ENCODE measurements around the gene BICC1. TPM values are rescaled to one million over a fixed set of nuclear protein-coding genes. Genes with fewer than 3 reads are reported as not detected.
A peak's percentile ranks its signal among the peaks of the same experiment; 100 is the strongest.
"Not testable (repeated sequence)": the region's sequence is repeated elsewhere in the genome, so short reads cannot be mapped to it uniquely, and the experiment has no call there.

Gene BICC1
- total RNA-seq, 1 donor = 210 TPM

DNA sequence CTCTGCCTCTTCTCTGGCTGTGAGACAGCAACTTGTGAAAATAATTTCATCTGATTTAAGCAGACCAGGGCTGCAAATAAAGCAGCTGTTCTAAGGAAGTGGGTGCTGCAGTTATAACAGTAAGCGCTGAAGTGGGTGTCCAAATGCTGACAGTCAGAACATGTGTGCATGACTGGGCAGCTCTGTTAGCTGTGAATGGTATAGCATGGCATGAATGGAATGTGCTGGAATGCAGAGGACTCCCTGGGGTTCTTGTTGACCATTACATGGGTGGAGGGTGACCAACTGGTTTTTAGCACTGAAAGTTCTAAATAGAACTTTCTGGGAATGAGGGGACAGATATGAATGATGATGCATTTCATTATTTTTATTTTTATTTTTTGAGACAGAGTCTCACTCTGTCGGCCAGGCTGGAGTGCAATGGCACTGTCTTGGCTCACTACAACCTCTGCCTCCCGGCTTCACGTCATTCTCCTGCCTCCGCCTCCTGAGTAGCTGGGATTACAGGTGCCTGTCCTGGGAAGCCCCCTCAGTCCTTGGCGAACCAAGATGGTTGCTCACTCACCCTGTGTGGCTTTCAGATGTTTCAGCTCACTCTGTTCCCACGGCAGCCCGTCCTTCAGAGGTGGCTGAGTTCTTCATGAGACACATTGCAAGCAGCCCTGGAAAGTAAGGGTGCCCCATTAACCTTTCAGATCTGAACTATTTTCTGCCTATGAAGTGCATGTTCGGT lies 344.0 kb downstream of the BICC1 start:
- H3K27ac ChIP-seq (ENCODE audit: low read depth, low read length) = peak overlapping the region; percentile 76
- no peak overlapping the region for H3K4me3 ChIP-seq (ENCODE audit: insufficient read depth, low read length)
- H3K4me1 ChIP-seq (ENCODE audit: insufficient read depth, low read length) = peaks cover 22% of the 10 kb centered on the region
- H3K79me2 ChIP-seq (ENCODE audit: insufficient read depth, low read length) = no peaks in the 10 kb centered on the region
- peak overlapping the region; percentile 57 for H3K4me2 ChIP-seq (ENCODE audit: insufficient read depth, low read length)
- no peaks in the 10 kb centered on the region for H3K9me3 ChIP-seq (ENCODE audit: low read depth, low read length)
- H2AFZ ChIP-seq (ENCODE audit: low read length) = no peak overlapping the region
- H4K20me1 ChIP-seq (ENCODE audit: insufficient read depth, low read length) = no peaks in the 10 kb centered on the region
- peak; percentile 81 for DNase-seq (ENCODE audit: insufficient read length, low spot score, missing footprints)
- H3K27me3 ChIP-seq (ENCODE audit: insufficient read depth, low read length) = no peaks in the 10 kb centered on the region
- TF ChIP-seq, protein P1, sequence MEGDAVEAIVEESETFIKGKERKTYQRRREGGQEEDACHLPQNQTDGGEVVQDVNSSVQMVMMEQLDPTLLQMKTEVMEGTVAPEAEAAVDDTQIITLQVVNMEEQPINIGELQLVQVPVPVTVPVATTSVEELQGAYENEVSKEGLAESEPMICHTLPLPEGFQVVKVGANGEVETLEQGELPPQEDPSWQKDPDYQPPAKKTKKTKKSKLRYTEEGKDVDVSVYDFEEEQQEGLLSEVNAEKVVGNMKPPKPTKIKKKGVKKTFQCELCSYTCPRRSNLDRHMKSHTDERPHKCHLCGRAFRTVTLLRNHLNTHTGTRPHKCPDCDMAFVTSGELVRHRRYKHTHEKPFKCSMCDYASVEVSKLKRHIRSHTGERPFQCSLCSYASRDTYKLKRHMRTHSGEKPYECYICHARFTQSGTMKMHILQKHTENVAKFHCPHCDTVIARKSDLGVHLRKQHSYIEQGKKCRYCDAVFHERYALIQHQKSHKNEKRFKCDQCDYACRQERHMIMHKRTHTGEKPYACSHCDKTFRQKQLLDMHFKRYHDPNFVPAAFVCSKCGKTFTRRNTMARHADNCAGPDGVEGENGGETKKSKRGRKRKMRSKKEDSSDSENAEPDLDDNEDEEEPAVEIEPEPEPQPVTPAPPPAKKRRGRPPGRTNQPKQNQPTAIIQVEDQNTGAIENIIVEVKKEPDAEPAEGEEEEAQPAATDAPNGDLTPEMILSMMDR (IDR thresholded peaks at IDR 0.05; ENCODE audit: extremely low read depth, low read depth, low read length) = no peak
- H3K36me3 ChIP-seq (ENCODE audit: insufficient read depth, low read length) = no peaks in the 10 kb centered on the region

DNA sequence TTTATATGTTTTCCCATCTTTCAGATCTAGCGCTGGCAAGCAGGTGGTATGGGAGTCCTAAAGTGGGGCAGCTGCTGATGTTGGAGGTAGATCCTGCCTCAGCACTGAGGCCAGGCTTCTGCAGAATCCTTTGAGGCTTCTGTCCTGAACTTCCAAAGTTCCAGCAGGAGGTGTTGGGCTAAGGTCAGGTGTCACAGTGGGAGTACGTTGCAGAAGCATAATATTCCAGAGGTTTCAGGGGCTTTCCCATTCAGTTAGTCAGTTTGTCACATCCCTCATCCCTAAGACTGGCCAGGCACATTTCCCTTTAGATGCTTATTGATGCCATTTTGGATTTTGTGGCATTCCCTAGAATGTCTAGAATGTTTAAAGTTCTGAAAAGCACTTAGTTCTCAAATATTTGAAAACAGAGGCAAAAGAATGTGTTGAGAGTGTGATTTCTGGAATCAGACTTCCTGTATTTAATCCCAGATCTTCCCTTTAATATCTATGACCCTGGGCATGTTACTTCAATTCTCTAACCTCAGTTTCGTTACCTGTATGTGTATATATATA lies 344.7 kb downstream of the BICC1 start:
- no peak overlapping the region for H3K4me3 ChIP-seq (ENCODE audit: insufficient read depth, low read length)
- no peaks in the 10 kb centered on the region for H3K36me3 ChIP-seq (ENCODE audit: insufficient read depth, low read length)
- no peak overlapping the region for H2AFZ ChIP-seq (ENCODE audit: low read length)
- DNase-seq (ENCODE audit: insufficient read length, low spot score, missing footprints) = no peak
- peaks cover 22% of the 10 kb centered on the region for H3K4me1 ChIP-seq (ENCODE audit: insufficient read depth, low read length)
- TF ChIP-seq, protein P1 (IDR thresholded peaks at IDR 0.05; ENCODE audit: extremely low read depth, low read depth, low read length) = no peak
- H3K9me3 ChIP-seq (ENCODE audit: low read depth, low read length) = no peaks in the 10 kb centered on the region
- no peaks in the 10 kb centered on the region for H3K79me2 ChIP-seq (ENCODE audit: insufficient read depth, low read length)
- H4K20me1 ChIP-seq (ENCODE audit: insufficient read depth, low read length) = no peaks in the 10 kb centered on the region
- peak overlapping the region; percentile 76 for H3K27ac ChIP-seq (ENCODE audit: low read depth, low read length)
- no peaks in the 10 kb centered on the region for H3K27me3 ChIP-seq (ENCODE audit: insufficient read depth, low read length)
- no peak overlapping the region for H3K4me2 ChIP-seq (ENCODE audit: insufficient read depth, low read length)

DNA sequence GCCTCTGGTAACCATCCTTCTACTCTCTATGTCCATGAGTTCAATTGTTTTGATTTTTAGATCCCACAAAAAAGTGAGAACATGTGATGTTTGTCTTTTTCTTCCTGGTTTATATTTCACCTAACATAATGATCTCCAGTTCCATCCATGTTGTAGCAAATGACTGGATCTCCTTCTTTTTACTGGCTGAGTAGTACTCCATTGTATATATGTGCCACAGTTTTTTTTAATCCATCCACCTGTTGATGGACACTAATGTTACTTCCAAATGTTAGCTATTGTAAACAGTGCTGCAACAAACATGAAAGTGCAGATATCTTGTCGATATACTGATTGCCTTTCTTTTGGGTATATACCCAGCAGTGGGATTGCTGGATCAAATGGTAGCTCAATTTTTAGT lies 345.5 kb downstream of the BICC1 start:
- H3K36me3 ChIP-seq (ENCODE audit: insufficient read depth, low read length); H3K4me2 ChIP-seq (ENCODE audit: insufficient read depth, low read length); H4K20me1 ChIP-seq (ENCODE audit: insufficient read depth, low read length); H3K79me2 ChIP-seq (ENCODE audit: insufficient read depth, low read length); H2AFZ ChIP-seq (ENCODE audit: low read length); H3K27me3 ChIP-seq (ENCODE audit: insufficient read depth, low read length); DNase-seq (ENCODE audit: insufficient read length, low spot score, missing footprints); H3K9me3 ChIP-seq (ENCODE audit: low read depth, low read length); H3K4me3 ChIP-seq (ENCODE audit: insufficient read depth, low read length); H3K27ac ChIP-seq (ENCODE audit: low read depth, low read length): not testable (repeated sequence)
- peaks cover 22% of the 10 kb centered on the region for H3K4me1 ChIP-seq (ENCODE audit: insufficient read depth, low read length)

DNA sequence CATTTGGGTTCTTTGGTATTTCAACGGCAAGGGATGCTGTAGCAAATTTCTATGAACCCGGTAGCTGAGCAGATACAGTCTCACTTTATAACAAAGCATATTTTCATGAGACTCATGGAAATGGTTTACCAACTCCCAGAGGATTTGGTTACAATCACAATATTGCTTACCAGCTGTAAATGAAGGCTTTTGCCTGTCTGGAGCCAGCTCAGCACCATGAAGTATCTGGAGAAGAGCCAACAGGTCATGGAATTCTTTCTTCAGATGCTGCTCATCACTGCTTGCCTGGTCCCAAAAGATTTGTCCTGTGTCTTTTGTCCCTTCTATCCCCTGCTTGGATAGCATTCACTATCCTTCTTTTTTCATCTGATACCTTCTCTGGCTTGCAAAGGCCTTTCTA lies 346.9 kb downstream of the BICC1 start:
- H3K27ac ChIP-seq (ENCODE audit: low read depth, low read length) = no peak overlapping the region

More for the DNA sequence above, 346.9 kb downstream of the BICC1 start:
- H3K9me3 ChIP-seq (ENCODE audit: low read depth, low read length) = no peaks in the 10 kb centered on the region
- H4K20me1 ChIP-seq (ENCODE audit: insufficient read depth, low read length) = no peaks in the 10 kb centered on the region
- TF ChIP-seq, protein P1 (IDR thresholded peaks at IDR 0.05; ENCODE audit: extremely low read depth, low read depth, low read length) = no peak
- H3K36me3 ChIP-seq (ENCODE audit: insufficient read depth, low read length) = no peaks in the 10 kb centered on the region
- H3K27me3 ChIP-seq (ENCODE audit: insufficient read depth, low read length) = no peaks in the 10 kb centered on the region
- H3K79me2 ChIP-seq (ENCODE audit: insufficient read depth, low read length) = no peaks in the 10 kb centered on the region
- H3K4me3 ChIP-seq (ENCODE audit: insufficient read depth, low read length) = no peak overlapping the region
- DNase-seq (ENCODE audit: insufficient read length, low spot score, missing footprints) = no peak
- H2AFZ ChIP-seq (ENCODE audit: low read length) = no peak overlapping the region
- no peak overlapping the region for H3K4me2 ChIP-seq (ENCODE audit: insufficient read depth, low read length)
- H3K4me1 ChIP-seq (ENCODE audit: insufficient read depth, low read length) = peaks cover 22% of the 10 kb centered on the region

Data from osteoblast (primary cell).